IgD-negative memory B cell (primary cell): Measurements from ENCODE around the gene URB1. TPM values are rescaled to one million over a fixed set of nuclear protein-coding genes. Genes with fewer than 3 reads are reported as not detected.
"Not testable (repeated sequence)": the region's sequence is repeated elsewhere in the genome, so short reads cannot be mapped to it uniquely, and the experiment has no call there.

Experiments
- H3K27ac Mint-ChIP-seq, 3 donors: one replicate each; pipeline ENCODE4 v1.8.0; 2020 to 2022; ENCODE audit warnings: mild to moderate bottlenecking in 3 of 3, mixed read lengths in 3 of 3, moderate library complexity in 1 of 3
- H3K27me3 Mint-ChIP-seq: one replicate; pipeline ENCODE4 v1.8.0; 2021; ENCODE audit warnings: mixed read lengths
- H3K36me3 Mint-ChIP-seq: one replicate; pipeline ENCODE4 v1.8.0; 2020; ENCODE audit warnings: mild to moderate bottlenecking, mixed read lengths
- H3K4me1 Mint-ChIP-seq, 3 donors: one replicate each; pipeline ENCODE4 v1.8.0; 2020 to 2022; ENCODE audit warnings: mixed read lengths in 3 of 3, mild to moderate bottlenecking in 1 of 3
- H3K4me3 Mint-ChIP-seq, 4 donors: one replicate each; pipeline ENCODE4 v1.8.0; 2020 to 2022; ENCODE audit warnings: mild to moderate bottlenecking in 4 of 4, mixed read lengths in 4 of 4, moderate library complexity in 3 of 4
- H3K9me3 Mint-ChIP-seq, 3 donors: one replicate each; pipeline ENCODE4 v1.8.0; 2020 to 2021; ENCODE audit warnings: mixed read lengths in 3 of 3, mild to moderate bottlenecking in 1 of 3
- polyA plus RNA-seq: library from polyadenylated mRNA; unstranded; fragments of 300-500 nt; fragmentation: Illumina TruSeq; gene quantifications from one replicate; pipeline ENCODE4 v1.2.3, GENCODE V29; 2021

Gene URB1
- polyA plus RNA-seq, 1 donor from 2014 or later = 1.8 TPM

DNA sequence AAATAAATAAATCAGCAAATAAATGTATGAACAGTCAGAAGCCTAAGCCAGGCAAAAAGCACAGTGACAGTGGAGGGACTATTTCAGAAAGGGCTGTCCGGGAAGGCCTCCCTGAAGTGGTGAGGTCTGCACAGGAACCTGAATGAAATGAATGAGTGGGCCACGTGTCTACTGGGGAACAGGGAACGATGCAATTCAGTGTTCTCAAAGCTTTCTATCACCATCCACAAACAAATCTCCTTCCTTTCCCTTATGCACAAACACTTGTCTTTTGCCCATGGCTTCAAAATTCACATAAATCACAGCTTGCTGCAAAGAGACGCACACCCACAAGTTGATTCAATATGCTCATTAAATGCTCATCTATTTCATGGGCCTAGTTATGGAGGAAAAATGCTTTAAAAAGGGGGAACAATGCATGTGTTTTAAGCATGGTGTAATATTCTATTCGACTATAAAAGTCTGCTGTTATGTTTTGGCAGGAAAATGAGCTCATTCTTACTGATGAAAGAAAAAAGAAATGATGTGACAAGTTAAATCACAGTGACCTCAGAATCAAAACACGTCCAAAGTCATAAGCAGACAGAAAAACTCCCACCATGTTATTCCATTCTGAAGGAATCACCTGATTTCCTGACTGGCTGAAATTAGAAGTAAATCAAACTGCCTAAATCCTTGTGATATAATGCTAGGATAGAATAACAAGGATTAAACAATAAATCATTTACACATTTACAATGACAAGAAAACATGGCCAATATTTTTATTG lies 21.6 kb downstream of the URB1 start:
- H3K4me1 Mint-ChIP-seq = no peaks in the 10 kb centered on the region
- peak overlapping the region in 1 of 4 donors; percentile 17 for H3K4me3 Mint-ChIP-seq
- no peaks in the 10 kb centered on the region for H3K27me3 Mint-ChIP-seq
- peaks cover 2% of the 10 kb centered on the region for H3K36me3 Mint-ChIP-seq
- no peak overlapping the region for H3K27ac Mint-ChIP-seq
- H3K9me3 Mint-ChIP-seq = no peaks in the 10 kb centered on the region

DNA sequence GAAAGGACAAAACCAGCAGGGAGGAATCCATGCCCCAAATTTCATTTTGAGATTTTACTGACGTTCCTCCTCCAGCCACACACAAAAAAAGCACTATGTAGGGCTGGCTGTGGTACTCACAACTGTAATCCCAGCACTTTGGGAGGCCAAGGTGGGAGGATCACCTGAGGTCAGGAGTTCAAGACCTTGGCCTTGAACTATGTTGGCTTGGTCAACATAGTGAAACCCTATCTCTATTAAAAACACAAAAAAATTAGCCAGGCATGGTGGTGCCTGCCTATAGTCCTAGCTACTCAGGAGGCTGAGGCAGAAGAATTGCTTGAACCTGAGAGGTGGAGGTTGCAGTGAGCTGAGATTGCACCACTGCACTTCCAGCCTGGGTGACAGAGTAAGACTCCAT lies 23.9 kb downstream of the URB1 start:
- not testable (repeated sequence) for H3K9me3 Mint-ChIP-seq, H3K4me1 Mint-ChIP-seq, H3K36me3 Mint-ChIP-seq, H3K4me3 Mint-ChIP-seq, H3K27ac Mint-ChIP-seq, H3K27me3 Mint-ChIP-seq

DNA sequence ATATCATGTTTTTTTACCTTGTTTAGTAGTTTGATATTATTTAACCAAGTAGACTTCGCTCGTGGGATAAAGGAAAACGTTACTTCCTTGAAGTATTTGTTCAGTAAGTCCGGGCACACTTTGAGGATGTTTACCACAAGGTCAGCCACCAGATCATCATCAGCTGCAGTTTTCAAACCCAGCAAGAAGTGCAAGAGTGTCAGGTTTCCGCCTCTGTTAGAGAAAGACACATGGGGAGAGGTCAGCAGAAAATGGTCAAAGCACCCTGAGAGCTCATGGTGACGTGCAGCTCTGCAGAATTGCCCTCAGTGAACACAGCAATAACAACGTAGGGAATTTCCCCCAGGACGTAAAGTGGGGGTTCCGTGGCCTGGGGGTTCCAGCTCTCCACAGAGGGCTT lies 24.4 kb downstream of the URB1 start:
- Mint-ChIP-seq H3K36me3 (no peaks in the 10 kb centered on the region), H3K4me3 (no peak overlapping the region), H3K9me3 (no peaks in the 10 kb centered on the region), H3K4me1 (peaks cover 0 to 2% (median 0%) of the 10 kb centered on the region in 3 donors), H3K27ac (peak overlapping the region in 1 of 3 donors; percentile 63), H3K27me3 (no peaks in the 10 kb centered on the region)

DNA sequence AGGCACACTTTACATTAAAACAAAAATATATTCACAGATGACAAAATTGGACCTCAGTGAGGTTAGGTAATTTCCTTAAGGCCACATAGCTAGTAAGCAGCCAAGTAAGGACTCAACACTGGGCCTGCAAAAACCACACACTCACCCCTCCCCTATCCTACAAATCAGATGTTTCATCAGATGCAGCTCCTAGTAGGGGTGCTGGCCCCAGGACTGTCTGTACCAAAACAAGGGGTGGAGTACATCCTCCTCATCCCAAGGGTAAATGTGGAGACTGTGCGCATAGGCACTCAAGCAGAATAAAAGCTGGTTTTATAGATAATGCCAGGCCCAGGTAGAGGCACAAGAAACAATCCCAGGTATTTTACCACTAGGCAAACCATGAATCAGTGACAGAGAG lies 25.7 kb downstream of the URB1 start:
- Mint-ChIP-seq H3K4me1 (peaks cover 0 to 2% (median 0%) of the 10 kb centered on the region in 3 donors), H3K27ac (no peak overlapping the region)

DNA sequence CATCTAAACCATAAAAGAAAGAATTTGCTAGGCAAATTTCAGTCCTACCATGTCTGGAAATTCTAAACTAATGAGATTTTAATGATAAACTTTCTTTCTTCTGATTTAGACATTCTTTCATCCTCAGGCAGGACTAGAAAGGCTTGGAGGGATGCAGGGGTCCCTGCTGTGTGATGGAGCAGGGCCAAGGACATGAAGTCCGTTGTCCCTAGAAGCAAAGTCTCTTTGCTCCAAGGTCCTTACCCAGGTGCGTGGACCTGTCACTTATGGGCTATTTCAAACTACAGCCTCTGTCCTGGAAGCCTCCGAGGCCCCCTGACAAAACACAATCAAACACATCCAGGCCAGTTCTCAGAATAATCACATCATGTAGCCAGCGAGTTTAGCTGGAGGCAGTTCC lies 26.6 kb downstream of the URB1 start:
- peaks cover 5% of the 10 kb centered on the region for H3K36me3 Mint-ChIP-seq
- no peaks in the 10 kb centered on the region for H3K27me3 Mint-ChIP-seq
- H3K4me3 Mint-ChIP-seq = no peak overlapping the region
- no peaks in the 10 kb centered on the region for H3K9me3 Mint-ChIP-seq
- no peak overlapping the region for H3K27ac Mint-ChIP-seq
- peaks cover 0 to 2% (median 0%) of the 10 kb centered on the region in 3 donors for H3K4me1 Mint-ChIP-seq

More for the DNA sequence above, 25.7 kb downstream of the URB1 start:
- H3K4me3 Mint-ChIP-seq = no peak overlapping the region
- no peaks in the 10 kb centered on the region for H3K9me3 Mint-ChIP-seq
- no peaks in the 10 kb centered on the region for H3K36me3 Mint-ChIP-seq
- H3K27me3 Mint-ChIP-seq = no peaks in the 10 kb centered on the region

DNA sequence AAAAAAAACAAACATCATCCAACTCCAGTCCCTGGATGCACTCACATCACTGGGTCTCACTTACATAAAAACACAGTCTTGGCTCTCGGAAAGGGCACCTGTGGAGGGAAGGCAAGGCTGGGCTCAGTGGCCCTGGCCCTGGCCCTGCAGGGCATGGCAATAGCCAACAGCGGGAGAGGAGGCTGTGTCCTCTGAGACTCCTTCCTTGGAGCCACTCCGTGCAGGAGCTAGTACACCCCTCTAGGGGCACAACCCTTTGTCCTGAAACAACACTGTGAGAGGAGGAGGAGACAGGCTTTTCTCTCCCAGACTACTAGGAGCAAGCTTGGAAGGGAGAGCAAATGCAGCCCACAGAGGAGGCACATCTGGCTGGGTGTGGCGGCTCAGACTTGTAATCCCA lies 28.0 kb downstream of the URB1 start:
- peaks cover 9% of the 10 kb centered on the region for H3K36me3 Mint-ChIP-seq
- H3K9me3 Mint-ChIP-seq = no peaks in the 10 kb centered on the region
- no peak overlapping the region for H3K4me3 Mint-ChIP-seq
- H3K4me1 Mint-ChIP-seq = peaks cover 0 to 2% (median 0%) of the 10 kb centered on the region in 3 donors
- H3K27ac Mint-ChIP-seq = peak overlapping the region in 1 of 3 donors; percentile 76
- H3K27me3 Mint-ChIP-seq = no peaks in the 10 kb centered on the region

DNA sequence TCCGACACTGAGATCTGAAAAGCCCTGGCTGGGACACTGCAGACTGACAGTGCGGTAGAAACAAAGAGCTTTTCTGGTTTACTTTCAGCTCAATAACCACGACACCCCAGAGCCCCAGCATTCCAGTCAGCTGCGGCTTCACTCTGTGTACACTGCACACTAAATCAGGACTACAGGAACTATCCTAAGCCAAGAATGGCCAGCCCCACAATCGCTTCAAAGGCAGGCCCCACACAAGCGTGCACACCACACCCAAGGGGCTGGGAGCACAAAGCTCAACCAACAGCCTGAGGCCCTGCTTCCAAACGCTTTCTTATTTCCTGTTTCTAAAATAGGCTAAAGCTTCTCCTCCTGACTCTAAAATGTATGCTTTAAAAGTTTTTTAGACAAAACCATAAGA lies 28.4 kb downstream of the URB1 start:
- Mint-ChIP-seq H3K27me3 (no peaks in the 10 kb centered on the region), H3K9me3 (no peaks in the 10 kb centered on the region), H3K27ac (no peak overlapping the region), H3K4me1 (peaks cover 0 to 2% (median 0%) of the 10 kb centered on the region in 3 donors), H3K4me3 (no peak overlapping the region), H3K36me3 (peaks cover 9% of the 10 kb centered on the region)

DNA sequence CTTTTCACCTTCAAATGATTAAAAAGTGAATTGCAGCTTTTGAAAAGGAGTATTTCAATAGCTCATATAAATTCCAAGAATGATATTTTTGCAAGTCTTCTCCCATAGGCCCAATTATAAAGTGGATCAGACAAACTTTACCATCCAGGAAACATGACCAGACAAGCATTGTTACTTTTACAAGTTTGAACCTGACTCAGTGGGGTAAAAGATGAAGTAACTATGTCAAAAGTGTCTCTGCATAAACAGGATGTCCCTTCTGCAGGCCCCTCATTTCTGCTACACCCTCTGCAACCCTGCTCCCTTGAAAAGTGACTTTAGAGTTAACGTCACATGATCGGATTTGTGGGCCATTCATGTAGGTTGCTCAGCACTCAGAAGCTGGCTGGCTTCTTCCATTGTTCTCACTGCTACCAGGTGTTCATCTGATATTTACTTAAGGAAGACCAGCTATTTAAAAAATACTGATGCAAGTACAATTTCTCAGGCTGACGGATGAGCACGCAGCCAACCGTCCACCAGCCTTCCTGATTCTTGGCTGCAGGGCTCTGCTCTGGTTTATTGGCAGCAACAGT lies 32.3 kb downstream of the URB1 start:
- H3K36me3 Mint-ChIP-seq = peaks cover 13% of the 10 kb centered on the region

DNA sequence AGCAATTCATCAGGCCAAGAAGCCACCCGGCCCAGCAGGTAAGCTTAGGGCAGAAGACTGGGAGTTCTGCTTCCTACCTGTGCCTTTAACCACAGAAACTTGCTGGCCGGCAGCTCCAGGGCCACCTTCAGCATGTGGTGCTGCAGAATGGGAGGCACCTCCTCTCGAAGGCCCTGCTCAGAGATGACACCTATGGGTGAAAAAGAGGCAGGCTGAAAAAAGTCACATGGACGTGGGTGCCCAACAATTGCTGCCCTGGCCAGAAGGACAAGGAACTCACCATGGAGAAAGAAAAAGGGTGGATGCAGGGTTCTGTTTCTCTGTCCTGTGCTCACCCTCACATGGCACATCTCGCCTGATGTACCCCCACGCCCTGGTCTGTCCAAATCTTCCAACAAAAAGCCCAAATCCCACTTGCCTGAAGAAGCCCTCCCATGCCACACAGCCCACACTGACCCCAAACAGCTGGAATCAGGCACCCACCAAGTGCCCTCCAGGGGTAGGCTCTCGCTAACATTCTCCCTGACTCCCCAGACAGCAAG lies 33.0 kb downstream of the URB1 start:
- Mint-ChIP-seq H3K9me3 (no peaks in the 10 kb centered on the region), H3K27ac (no peak overlapping the region), H3K4me3 (no peak overlapping the region), H3K27me3 (no peaks in the 10 kb centered on the region), H3K36me3 (peaks cover 15% of the 10 kb centered on the region), H3K4me1 (no peaks in the 10 kb centered on the region)

More for the DNA sequence above, 32.3 kb downstream of the URB1 start:
- no peaks in the 10 kb centered on the region for H3K27me3 Mint-ChIP-seq
- peaks cover 0 to under 1% (median 0%) of the 10 kb centered on the region in 3 donors for H3K4me1 Mint-ChIP-seq
- no peak overlapping the region for H3K4me3 Mint-ChIP-seq
- no peak overlapping the region for H3K27ac Mint-ChIP-seq
- H3K9me3 Mint-ChIP-seq = no peaks in the 10 kb centered on the region

DNA sequence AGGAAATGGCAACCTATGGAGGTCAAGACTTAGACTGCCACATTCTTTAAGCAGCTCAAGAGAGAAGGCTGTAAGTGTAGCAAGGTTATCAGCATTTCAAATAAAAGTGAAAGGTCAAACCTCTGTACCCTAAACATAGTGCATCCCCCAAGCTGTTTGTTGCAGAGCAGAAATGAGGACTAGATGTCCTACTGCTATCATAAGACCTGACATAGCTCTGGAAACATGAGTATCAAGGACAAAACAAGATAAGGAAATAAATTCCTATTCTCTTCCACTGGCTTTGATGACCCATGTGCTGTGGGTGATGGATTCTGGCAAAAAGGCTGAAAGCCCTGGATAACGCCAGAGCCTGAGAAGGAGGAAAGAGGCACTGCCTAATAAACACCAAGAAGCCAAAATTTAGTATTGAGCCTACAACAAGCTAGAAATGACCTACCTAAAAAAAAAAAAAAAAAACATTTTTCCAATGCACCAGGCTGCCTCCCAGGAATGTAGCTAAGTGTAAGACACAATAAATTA lies 35.9 kb downstream of the URB1 start:
- peaks cover 0 to 3% (median 0%) of the 10 kb centered on the region in 3 donors for H3K4me1 Mint-ChIP-seq
- no peaks in the 10 kb centered on the region for H3K9me3 Mint-ChIP-seq
- peaks cover 15% of the 10 kb centered on the region for H3K36me3 Mint-ChIP-seq
- H3K4me3 Mint-ChIP-seq = no peak overlapping the region
- no peak overlapping the region for H3K27ac Mint-ChIP-seq
- H3K27me3 Mint-ChIP-seq = no peaks in the 10 kb centered on the region

DNA sequence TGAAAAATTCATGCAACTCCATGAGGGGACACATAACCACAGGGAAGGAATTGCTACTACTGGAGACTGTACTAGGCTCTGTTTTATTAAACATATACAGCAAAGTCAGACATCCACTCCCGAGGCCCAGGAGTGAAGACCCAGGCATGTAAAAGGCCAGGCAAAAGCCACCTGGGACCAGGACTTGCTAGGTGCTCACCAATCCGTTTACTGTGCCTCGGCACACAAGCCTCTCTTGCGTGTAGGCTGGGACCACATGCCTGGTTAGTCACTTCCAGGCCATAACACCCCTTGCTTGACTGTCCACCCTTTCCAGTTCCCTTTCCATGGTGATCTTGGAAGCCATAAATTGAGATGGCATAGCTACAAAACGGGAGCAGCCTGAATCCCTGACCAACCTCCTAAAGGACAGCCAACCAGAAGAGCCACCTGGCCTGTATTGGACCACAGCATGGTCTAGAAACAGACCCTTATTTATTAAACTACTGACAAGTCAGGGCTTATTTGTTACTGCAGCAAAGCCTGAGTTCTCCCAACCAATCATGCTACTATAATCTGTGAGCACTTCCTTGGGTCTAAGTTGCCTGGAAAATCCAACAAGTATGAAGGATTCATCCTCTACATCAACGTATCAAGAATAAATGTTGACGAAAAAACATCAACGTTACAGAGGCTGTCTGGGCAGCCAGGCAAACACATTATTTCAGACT lies 39.7 kb downstream of the URB1 start:
- H3K36me3 Mint-ChIP-seq = peaks cover 10% of the 10 kb centered on the region
- no peaks in the 10 kb centered on the region for H3K9me3 Mint-ChIP-seq
- H3K4me3 Mint-ChIP-seq = no peak overlapping the region
- no peak overlapping the region for H3K27ac Mint-ChIP-seq
- H3K27me3 Mint-ChIP-seq = no peaks in the 10 kb centered on the region
- peaks cover 0 to 5% (median 0%) of the 10 kb centered on the region in 3 donors for H3K4me1 Mint-ChIP-seq

DNA sequence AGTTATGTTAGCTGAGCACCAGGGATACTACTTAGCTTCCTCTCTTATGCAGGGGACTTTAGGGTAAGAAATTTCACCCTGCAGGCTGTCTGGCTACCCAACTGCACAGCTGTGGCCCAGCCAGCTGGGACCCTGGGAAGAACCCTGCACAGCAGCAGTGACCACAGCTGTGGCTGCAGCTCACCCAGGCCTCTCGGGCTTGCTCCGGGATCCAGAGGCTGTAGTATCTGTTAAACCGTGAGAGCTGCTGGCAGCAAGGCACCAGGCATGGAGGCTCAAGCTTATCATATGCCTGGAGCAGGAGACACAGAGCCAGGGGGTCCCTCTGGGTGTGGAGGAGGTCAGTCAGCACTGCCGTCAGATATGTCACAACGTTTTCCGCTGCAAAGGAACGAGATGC lies 40.3 kb downstream of the URB1 start:
- H3K4me1 Mint-ChIP-seq = peaks cover 0 to 5% (median 0%) of the 10 kb centered on the region in 3 donors
- H3K27ac Mint-ChIP-seq = no peak overlapping the region
- no peak overlapping the region for H3K4me3 Mint-ChIP-seq
- H3K36me3 Mint-ChIP-seq = peaks cover 10% of the 10 kb centered on the region
- no peaks in the 10 kb centered on the region for H3K27me3 Mint-ChIP-seq
- H3K9me3 Mint-ChIP-seq = no peaks in the 10 kb centered on the region

DNA sequence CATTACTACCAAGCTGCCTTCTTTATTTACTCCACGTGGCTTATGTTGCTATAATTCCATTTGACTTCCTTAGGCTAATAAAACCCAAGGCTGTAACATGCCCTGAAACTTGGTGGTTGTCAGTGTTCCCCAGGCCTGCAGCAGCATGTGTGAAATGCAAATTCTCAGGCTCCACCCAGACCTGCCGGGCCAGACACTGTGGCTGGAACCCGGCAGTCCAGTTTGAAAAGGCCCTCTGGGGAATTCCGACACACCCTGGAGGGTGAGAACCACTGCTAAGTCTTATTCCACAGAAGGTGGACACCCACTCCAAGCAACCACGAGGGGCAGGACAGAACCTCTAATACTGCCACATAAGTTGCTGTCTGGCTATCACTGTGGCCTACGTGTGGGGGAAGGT lies 41.4 kb downstream of the URB1 start:
- no peaks in the 10 kb centered on the region for H3K27me3 Mint-ChIP-seq
- peaks cover 8% of the 10 kb centered on the region for H3K36me3 Mint-ChIP-seq
- peaks cover 0 to 5% (median 0%) of the 10 kb centered on the region in 3 donors for H3K4me1 Mint-ChIP-seq
- H3K27ac Mint-ChIP-seq = no peak overlapping the region
- no peaks in the 10 kb centered on the region for H3K9me3 Mint-ChIP-seq
- H3K4me3 Mint-ChIP-seq = no peak overlapping the region

DNA sequence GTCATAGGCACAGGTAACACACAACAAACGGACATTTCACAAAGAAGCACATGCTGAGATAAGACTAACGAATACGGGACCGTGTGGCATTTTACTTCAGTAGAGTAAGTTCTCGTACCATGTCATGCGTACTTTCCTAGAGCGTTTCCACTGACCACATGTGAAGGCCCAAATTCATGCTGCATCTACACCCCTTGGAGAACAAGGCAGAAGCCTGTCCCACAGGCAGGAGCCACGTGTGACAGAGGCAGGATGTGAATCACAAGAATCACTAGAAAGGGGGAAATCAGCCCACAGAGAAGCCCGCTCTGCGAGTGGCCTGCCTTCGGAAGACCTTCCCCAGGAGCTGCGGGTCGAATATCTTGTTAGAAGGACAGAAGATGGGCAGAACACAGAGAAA lies 41.8 kb downstream of the URB1 start:
- H3K4me1 Mint-ChIP-seq = peaks cover 0 to 6% (median 0%) of the 10 kb centered on the region in 3 donors
- no peaks in the 10 kb centered on the region for H3K9me3 Mint-ChIP-seq
- no peaks in the 10 kb centered on the region for H3K27me3 Mint-ChIP-seq
- no peak overlapping the region for H3K27ac Mint-ChIP-seq
- H3K4me3 Mint-ChIP-seq = no peak overlapping the region
- H3K36me3 Mint-ChIP-seq = peaks cover 8% of the 10 kb centered on the region
